Measurements from ENCODE around the gene VPS18.
A peak's percentile ranks its signal among the peaks of the same experiment; 100 is the strongest.

The VPS18 gene

DNA sequence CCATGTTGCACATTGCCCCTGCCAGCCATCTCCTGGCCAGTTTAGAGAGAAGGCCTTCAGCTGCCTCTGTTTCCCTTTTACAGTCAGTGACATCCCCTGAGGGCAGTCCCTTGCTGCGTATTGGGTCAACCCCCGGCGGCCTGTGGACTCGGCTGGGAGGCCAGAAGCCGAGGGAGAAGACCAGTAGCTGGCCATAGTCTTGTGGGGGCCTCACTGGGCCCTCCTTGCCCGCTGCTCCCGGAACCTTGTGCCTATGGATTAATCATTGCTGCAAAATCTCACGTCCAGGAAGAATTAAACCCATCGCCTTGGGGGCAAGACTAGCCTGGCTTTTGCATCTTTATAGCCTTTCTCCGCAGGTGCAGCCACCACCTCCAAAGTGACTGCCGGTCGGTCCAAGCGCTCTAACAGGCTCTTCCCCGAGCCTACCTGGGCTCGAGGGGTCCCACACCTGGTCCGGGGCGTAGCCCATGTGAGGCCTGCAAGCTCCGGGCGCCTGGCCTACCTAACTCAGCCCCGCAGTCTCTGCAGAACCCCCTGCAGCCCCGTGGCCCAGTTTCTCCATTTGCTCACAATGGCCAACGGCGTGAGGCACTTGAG is 58.2 kb downstream of the VPS18 start:
- TF ChIP-seq, protein P1, sequence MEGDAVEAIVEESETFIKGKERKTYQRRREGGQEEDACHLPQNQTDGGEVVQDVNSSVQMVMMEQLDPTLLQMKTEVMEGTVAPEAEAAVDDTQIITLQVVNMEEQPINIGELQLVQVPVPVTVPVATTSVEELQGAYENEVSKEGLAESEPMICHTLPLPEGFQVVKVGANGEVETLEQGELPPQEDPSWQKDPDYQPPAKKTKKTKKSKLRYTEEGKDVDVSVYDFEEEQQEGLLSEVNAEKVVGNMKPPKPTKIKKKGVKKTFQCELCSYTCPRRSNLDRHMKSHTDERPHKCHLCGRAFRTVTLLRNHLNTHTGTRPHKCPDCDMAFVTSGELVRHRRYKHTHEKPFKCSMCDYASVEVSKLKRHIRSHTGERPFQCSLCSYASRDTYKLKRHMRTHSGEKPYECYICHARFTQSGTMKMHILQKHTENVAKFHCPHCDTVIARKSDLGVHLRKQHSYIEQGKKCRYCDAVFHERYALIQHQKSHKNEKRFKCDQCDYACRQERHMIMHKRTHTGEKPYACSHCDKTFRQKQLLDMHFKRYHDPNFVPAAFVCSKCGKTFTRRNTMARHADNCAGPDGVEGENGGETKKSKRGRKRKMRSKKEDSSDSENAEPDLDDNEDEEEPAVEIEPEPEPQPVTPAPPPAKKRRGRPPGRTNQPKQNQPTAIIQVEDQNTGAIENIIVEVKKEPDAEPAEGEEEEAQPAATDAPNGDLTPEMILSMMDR (conservative IDR thresholded peaks at IDR 0.05), result no peak
- peak overlapping the region; percentile 82 for H3K27ac ChIP-seq

DNA sequence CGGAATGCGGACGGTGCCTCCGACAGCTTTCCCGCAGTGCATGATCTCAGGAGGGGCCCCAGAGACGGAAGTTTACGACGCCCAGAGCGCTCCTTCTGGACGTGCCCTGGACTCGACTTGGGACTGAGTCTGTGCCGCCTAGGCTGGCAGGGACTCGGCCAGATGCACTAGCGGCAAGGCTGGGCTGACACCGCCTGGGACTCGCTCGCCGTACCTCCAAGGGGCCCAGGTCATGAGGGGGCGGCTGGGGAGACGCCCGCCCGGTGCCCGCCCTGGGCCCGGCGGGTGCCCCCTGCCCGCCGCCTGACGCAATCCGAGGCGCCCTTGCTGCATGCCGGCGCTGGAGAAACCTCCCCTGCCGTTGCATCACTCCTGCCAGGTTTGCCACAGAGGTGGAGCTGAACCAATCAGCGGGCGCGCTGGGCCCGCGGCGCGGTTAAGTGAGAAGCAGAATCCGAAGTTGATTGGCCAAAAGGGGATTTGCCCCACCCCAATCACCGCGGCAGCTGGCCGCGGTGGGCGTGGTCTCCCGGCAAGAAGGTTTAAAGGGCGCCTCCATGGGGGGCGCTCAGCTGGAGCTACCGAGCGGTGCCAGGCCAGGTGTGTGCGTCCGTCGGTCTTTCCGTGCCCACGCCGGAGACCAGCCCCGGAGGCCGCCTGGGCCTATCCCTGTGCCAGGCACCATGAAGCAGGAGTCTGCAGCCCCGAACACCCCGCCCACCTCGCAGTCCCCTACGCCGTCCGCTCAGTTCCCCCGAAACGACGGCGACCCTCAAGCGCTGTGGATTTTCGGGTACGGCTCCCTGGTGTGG is 58.9 kb downstream of the VPS18 start, which contains the start of gene CHAC1:
CHAC1 (plus strand) TSS at position 571 of the 812 bp plus-strand sequence; CDS start at position 684, 113 bp downstream.
- H3K27ac ChIP-seq, result peak within 1 kb of the TSS; percentile 82
- TF ChIP-seq, protein P1 (conservative IDR thresholded peaks at IDR 0.05), result 0 out of 2 replicates have a peak, but pooled peaks have one; percentile 4

Data from VCaP (cell line).